ENCODE results near the gene TWF2. TPM values are rescaled to one million over a fixed set of nuclear protein-coding genes. Genes with fewer than 3 reads are reported as not detected.

Gene TWF2
- total and polyA plus RNA-seq, 2 of the 4 experiments (the other 2 are of a cell fraction): 111 to 145 TPM

DNA sequence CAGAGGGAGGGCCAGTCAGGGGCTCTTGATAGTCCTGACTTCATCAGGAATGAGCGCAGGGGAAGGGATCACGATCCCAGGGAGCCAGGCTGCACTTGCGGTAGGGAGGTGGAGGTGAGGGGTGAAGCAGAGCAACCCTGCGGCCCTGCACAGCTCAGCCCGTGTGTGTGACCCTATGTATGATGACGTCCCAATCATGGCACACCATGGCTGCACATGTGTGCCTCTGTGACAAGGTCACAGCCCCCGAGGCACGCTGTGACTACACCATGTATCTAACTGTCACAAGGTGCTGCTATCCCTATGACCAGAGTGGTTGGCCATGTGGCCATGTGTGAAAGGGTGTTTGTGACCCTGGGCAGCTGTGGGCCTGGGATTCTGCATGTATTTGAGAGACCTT, 54.3 kb downstream of the TWF2 start:
- Histone ChIP-seq H3K9me1 (ENCODE audit: insufficient read depth, low read length) (0 out of 2 replicates have a peak, but pooled peaks cover 3% of the 10 kb centered on the region), H3K36me3 (ENCODE audit: control insufficient read depth, insufficient read depth, low read length) (no peaks in the 10 kb centered on the region), H3K9ac (ENCODE audit: low read depth, low read length) (no peak overlapping the region), H2BK120ac (ENCODE audit: low read depth, low read length) (no peak overlapping the region), H2AK5ac (ENCODE audit: low read depth, low read length) (no peak overlapping the region), H2BK5ac (ENCODE audit: low read depth, low read length, poor library complexity, severe bottlenecking) (no peak overlapping the region), H4K8ac (ENCODE audit: low read depth in 2 of 2, low read length in 2 of 2) (no peak overlapping the region), H4K20me1 (ENCODE audit: insufficient read depth, low read length) (no peaks in the 10 kb centered on the region), H4K91ac (ENCODE audit: insufficient read depth, low read depth, low read length) (no peak overlapping the region), H3K14ac (replicated peaks; ENCODE audit: low read depth, low read length) (no peak overlapping the region), H3K27ac (ENCODE audit: insufficient read depth, low read length) (no peak overlapping the region), H3K4me3 (ENCODE audit: insufficient read depth, low read depth, low read length) (no peak overlapping the region), H3K79me1 (ENCODE audit: low read depth in 1 of 2, low read length in 2 of 2) (no peaks in the 10 kb centered on the region), H4K5ac (ENCODE audit: low read depth, low read length) (no peak overlapping the region), H3K4me2 (ENCODE audit: low read depth, low read length) (no peak overlapping the region), H2AFZ (replicated peaks; ENCODE audit: low read length, poor library complexity) (no peak overlapping the region), H3K56ac (ENCODE audit: extremely low read depth, insufficient read depth, low read length) (no peak overlapping the region), H3K23ac (ENCODE audit: low read depth, low read length) (no peak overlapping the region), H3K9me3 (ENCODE audit: control insufficient read depth, insufficient read depth, low read length) (no peaks in the 10 kb centered on the region), H3K4me1 (ENCODE audit: control insufficient read depth, insufficient read depth, low read length) (no peaks in the 10 kb centered on the region), H2AK9ac (replicated peaks; ENCODE audit: low read depth, low read length, poor library complexity) (no peak overlapping the region), H2BK20ac (ENCODE audit: low read depth, low read length) (no peak overlapping the region), H3K27me3 (ENCODE audit: control insufficient read depth, insufficient read depth, low read length) (peaks cover 2% of the 10 kb centered on the region), H3K4ac (ENCODE audit: low read depth, low read length) (no peak overlapping the region), H3K18ac (ENCODE audit: low read depth, low read length) (no peak overlapping the region), H2BK15ac (ENCODE audit: low read depth, low read length) (no peak overlapping the region)
- CTCF ChIA-PET: no interaction called here
- dilution Hi-C loops (cut with HindIII; ENCODE audit: low sequenced_read_pairs, unreplicated experiment) (no loop called here), in situ Hi-C loops (cut with MboI; ENCODE audit: low sequenced_read_pairs) (no loop called here), intact Hi-C loops (cut with micrococcal nuclease) (no loop called here)
- TF ChIP-seq MXI1 (IDR thresholded peaks at IDR 0.05; ENCODE audit: borderline replicate concordance, low read depth, low read length): no peak
- no peak for TF ChIP-seq RAD21 (IDR thresholded peaks at IDR 0.05; ENCODE audit: low read length)
- TF ChIP-seq CHD1 (IDR thresholded peaks at IDR 0.05; ENCODE audit: low read depth, low read length): no peak
- no peak for TF ChIP-seq NFE2L2 (IDR thresholded peaks at IDR 0.05; ENCODE audit: low read depth, low read length)
- TF ChIP-seq RFX5 (IDR thresholded peaks at IDR 0.05; ENCODE audit: low read depth, low read length): no peak
- TF ChIP-seq CEBPB (IDR thresholded peaks at IDR 0.05; ENCODE audit: low read depth, low read length): no peak
- no peak for TF ChIP-seq MAFK (IDR thresholded peaks at IDR 0.05; ENCODE audit: low read depth, low read length)
- TF ChIP-seq RCOR1 (IDR thresholded peaks at IDR 0.05; ENCODE audit: insufficient replicate concordance, low read length): no peak
- no peak for TF ChIP-seq SMC3 (IDR thresholded peaks at IDR 0.05; ENCODE audit: low read depth, low read length)
- no peak for TF ChIP-seq CTCF (conservative IDR thresholded peaks at IDR 0.05; ENCODE audit: low read depth, low read length)
- no peak for TF ChIP-seq BHLHE40 (IDR thresholded peaks at IDR 0.05; ENCODE audit: low read depth, low read length)
- TF ChIP-seq, protein P1, sequence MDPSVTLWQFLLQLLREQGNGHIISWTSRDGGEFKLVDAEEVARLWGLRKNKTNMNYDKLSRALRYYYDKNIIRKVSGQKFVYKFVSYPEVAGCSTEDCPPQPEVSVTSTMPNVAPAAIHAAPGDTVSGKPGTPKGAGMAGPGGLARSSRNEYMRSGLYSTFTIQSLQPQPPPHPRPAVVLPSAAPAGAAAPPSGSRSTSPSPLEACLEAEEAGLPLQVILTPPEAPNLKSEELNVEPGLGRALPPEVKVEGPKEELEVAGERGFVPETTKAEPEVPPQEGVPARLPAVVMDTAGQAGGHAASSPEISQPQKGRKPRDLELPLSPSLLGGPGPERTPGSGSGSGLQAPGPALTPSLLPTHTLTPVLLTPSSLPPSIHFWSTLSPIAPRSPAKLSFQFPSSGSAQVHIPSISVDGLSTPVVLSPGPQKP (IDR thresholded peaks at IDR 0.05; ENCODE audit: borderline replicate concordance, low read depth, low read length): no peak
- TF ChIP-seq POLR2A (IDR thresholded peaks at IDR 0.05; ENCODE audit: low read depth, low read length): no peak
- no peak for TF ChIP-seq MAZ (IDR thresholded peaks at IDR 0.05; ENCODE audit: borderline replicate concordance, low read depth, low read length)
- no peak for TF ChIP-seq USF2 (IDR thresholded peaks at IDR 0.05; ENCODE audit: low read depth, low read length)
- TF ChIP-seq FOS (IDR thresholded peaks at IDR 0.05; ENCODE audit: low read depth, low read length): no peak
- ATAC-seq (ENCODE audit: low read depth) (no peak), DNase-seq (no peak)
- BruUV-seq (replicated peaks): no TSS peak
- POLR2A ChIA-PET (ENCODE audit: unreplicated experiment): interaction anchor here (0.6 kb wide), 1 partner anchor 68 kb away, joined by 5 read pairs; no protein-coding TSS in a partner anchor
- WGBS, 2 experiments (ENCODE audit: extremely low coverage in 2 of 2, insufficient read length in 1 of 2): 40% methylated on average over 1 of the region's 8 CpGs; no CpG with 5 or more reads in 1 of the 2 experiments
